Stimulated activated CD4-positive, alpha-beta T cell treated with anti-CD3 and anti-CD28 coated beads, Interleukin-1b, Interleukin-23, amount 100 ng/mL, for 24 hours (primary cell): ENCODE data around the gene SLPI.

Source experiments
- DNase-seq, 4 experiments: peaks; one replicate each; pipeline ENCODE4 v3.0.0-alpha.2; 2020; ENCODE audit warnings: low read depth in 4 of 4, low spot score in 1 of 4

Gene SLPI

DNA sequence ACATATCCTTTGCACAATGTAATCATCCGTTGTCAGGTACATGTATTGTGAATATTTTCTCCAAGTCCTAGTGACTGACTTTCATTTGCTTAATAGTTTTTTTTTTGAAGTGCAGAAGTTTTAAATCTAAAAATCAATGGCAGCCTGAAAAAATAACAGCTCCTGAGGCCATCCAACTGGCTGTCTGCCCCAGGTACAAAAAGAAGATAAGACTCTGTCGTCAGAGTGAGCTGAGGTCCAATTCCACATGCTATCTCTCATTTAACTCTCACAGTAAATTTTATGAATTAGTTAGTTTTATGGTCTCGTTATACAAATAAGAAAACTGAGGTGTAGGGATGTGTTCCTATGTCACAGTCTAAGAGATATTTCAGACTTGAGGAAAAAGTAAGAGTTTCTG is 21.0 kb upstream of the SLPI start:
- no peak for DNase-seq

DNA sequence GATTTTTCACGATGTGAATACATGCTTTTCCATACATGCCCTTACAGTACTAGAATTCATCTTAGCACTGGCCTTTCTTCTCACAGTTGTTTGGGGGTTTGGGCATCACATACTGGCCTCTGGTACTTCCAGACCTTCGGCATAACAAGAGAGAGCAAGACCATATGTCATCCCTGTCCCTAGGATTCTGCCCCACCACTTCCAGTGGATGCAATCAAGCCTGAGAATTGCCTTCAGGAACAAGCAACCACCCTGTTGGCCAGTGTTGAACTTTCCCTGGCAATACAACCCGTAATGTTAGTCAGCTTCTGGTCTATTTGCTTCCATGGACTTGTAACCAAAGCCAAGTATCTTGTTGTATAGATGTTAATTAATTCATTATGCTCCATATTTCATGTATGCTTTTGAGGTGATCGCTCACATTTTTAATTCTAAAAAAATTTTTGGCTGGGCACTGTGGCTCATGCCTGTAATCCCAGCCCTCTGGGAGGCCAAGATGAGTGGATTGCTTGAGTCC is 15.4 kb upstream of the SLPI start:
- DNase-seq: no peak

DNA sequence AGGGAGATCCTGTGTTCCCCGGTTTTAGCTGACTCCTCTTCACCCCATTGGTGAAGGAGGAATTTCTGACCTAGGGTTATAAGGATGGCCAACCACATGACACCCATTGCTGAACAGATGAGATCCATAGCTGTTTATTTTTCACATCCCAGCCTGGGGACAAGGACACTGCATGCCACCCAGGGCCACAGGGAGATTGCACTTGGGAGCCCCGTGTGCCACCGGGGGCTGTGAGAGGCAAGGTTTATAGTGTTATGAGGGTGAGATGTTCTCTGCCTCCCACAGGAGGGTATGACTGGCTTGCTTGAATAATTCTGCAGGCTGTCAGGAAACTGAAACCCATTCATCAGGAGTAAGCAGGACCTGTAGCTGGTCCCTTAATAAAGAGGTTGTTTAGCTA is 14.7 kb upstream of the SLPI start:
- DNase-seq: no peak

DNA sequence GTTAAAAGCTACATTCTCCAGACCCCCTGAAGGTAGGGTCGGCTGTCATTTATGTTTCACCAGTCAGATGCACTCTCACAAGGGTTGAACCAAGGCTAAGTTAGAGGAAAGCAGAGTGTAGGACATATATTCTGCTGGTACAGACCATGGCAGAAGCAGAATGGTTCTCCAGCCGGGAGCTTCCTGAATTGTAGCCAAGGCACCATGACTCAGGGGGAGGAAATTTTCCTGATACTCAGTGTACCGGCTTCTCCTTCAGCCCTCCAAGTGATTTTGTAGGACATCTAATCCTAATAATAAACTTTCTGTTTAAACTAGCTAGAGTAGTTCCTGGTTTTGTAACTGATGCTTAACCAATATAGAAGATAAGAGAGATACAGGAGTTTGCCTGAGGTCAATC is 14.2 kb upstream of the SLPI start:
- no peak for DNase-seq

DNA sequence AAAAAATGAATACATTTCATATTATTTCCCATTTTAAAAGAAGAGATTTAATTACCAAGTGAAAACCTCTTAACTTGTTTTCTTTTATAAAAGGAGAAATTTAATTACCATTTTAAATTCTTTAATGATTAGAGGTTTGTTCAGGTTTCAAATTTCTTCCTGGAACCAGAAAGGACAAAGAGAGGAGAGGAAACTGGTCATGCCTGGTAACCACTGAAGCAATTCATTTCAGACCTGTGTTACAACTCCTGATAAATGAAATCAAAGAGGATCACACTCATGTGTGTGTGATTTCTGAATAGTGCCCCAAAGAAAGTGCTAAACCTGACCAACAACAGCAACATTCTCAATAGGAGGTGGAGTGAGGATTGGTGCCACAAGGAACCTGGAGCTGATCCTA is 12.6 kb upstream of the SLPI start:
- no peak for DNase-seq

DNA sequence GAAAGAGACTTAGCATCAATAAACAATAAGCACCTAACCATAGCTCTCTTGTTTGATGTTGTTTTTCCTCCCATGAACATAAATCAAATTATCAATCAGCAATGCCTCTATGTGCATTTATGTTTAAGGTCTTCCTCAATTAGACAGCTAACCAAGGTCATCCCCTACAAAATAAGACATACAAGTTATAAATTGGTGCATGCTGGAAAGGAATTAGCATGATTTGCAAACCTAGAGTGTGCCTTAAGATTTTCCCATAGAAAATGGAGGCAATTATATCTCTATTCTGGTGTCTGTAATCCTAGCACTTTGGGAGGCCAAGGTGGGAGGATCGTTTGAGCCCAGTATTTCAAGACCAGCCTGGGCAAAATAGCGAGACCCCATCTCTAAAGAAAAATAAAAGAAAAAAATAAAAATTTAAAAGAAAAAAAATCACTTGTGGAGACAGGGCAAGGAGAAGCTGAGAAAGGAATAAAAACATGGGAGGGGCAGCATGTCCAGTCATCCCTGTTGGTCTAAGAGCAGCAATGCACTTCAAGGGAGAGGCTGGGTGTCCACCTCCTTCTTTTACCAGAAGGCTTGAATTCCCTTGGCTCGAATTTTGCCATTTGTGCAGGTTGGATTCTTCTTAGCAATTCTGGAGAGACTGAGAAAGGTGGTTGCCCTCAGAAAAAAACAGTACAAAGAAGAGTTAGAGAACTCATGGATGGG is 9.3 kb upstream of the SLPI start:
- no peak for DNase-seq

DNA sequence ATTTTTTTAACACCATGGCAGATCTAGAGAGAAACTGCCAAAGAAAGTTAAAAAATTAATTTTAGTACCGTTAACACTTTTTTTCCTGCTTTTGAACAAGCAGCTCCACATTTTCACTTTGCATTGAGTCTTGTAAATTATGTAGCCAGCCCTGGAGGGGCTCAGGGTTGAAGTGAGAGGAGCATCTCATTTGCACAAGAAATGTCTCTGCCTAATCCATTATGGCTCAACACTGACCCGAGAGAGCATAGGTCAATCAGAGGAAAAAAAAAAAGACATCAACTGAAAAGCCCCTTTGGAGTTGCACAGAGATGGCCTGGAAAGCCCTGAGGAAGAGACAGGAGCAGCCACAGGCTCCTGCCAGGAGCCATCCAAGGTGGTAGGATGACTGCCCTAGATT is 4.3 kb upstream of the SLPI start:
- DNase-seq: no peak

DNA sequence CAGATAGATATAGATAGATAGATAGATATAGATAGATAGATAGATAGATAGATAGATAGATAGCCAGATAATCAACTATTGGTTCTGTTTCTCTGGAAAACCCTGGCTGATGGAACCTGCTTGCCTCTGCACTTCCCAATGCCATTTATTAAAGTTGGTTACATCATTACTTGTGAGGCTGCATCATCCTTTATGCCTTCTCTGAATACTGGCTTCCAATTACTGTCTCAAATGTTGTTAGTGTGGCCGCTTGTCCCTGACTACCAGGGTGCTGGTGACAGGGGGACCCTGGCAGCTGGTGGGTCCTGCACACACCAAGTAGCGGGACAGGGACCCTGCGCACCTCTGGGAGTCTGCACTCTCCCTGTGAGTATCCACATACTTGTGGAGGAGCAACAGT is 3.9 kb upstream of the SLPI start:
- DNase-seq: no peak

DNA sequence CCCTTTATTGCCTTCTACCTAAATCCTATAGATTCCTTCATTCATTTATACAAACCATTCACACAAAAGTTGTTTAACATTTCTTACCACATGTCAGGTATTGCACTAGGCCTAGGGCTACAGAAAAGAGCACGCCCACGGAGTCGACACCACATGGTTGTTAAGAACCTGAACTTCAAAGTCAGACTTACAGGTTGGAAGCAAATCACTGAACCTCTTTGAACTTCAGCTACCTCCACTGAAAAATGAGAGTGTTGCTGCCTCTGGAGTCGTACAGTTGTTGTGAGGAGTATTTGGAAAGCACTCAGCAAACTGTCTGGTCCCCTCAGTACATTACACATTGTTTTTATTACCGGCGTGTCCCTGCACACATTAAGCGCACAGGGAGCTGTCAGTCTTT is 3.3 kb upstream of the SLPI start:
- no peak for DNase-seq

DNA sequence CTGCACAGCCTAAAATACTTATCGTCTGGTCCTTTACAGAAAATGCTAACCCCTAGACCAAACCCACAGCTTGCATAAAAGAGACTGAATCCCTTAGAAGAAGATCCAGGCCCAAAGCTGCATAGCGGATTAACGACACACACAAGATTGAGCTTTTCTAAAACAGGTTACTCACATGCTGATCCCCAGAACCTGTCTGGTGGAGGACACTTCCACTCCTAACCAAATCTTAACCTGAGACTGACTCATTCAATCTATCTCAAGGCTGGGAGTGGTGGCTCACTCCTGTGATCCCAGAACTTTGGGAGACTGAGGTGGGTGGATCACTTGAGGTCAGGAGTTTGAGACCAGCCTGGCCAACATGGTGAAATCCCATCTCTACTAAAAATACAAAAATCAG is 2.8 kb upstream of the SLPI start:
- DNase-seq: no peak

DNA sequence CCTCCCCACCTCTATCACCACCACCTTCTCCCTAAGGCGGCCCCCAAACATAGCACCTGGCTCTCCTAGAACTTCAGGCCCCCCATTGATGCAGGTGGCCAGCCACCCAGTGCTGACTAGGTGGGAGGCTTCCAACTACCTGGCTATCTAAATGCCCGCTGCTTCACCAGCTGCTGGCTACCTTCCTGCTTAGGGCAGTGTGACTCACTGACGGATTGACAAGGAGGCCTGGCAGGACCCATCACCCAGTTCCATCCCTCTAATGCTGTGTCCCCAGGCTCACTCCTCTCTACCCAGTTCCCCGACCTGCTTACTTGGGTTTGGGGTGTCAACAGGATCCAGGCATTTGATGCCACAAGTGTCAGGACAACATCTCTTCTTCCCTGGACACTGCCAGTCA is 1.1 kb downstream of the SLPI start:
- DNase-seq: no peak

DNA sequence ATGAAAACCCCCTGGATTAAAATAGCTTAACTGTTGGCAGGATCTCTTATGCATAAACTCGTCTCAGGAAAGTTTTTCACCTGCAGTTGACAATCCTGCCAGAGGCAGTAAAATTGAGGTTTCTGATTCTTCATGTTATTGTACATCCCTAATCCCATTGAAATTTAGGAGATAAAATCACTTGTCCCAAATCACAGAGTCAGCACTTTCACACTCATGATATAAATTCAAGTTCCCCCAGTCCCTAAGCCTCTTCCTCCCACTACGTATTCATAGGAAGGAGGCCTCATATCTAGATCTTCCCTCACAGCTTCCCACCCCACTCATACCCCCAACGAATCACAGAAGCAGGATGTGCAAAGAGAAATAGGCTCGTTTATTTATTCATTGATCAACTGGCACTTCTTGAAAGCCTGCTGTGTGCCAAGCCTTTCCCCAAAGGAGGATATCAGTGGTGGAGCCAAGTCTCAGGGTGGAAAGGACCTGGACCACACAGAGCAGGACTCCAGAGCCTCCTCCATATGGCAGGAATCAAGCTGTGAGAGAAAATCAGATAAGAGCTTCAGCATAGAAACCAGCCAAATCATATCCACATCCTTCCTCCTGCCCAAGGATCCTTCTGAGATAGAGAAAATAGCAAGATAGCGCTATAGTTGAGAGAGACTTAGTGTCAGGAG is 2.3 kb downstream of the SLPI start:
- no peak for DNase-seq

DNA sequence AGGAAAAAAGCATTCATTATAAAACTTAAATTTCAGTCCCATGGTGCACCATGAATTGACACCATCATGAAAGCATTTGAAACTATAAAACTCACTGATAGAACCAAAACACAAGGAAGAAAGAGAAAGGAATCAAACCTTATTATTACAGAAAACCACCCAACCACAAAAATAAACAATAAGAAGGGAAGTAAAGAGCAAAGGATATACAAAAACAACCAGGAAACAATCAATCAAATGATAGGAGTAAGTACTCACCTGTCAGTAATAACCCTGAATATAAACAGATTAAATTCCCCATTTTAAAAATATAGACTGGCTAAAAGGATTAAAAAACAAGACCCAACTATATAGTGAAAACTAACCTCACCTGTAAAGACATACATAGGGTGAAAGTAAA is 5.8 kb downstream of the SLPI start:
- no peak for DNase-seq

DNA sequence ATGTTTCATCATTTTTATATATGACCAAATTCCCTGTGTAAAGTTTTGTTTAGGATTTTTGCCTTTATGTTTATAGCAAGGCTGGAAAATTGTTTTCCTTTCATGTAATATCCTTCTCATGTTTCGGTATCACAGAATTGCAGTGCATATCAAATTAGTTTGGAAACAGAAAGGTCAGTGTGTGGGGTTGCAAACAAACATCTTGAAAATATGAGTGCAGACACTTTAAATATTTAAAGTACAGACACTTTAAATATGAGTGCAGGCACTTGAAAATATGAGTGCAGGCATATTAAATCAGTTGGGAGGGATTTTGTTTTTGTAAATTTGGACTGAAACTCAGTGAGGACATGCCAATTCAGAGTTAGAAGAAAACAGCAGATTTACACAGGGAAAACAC is 6.5 kb downstream of the SLPI start:
- no peak for DNase-seq

DNA sequence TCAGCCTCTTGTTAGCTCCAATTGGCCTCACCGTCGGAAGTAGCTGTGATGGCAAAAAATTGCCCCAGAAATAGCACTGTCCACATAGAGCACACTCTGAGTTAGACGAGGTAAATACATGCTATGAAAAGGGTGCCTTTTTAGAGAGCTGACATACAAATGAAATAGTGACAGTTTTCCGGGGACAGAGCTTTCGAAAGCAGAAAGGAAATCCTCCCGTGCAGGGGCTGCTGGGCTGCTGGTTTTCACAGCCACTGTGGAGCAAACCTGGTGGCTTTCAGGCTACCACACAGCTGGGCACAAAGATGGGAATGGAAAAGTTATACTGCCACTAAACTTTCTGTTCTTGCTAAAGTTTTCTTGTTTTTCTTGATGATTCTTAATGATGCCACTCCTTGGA is 8.3 kb downstream of the SLPI start:
- no peak for DNase-seq

DNA sequence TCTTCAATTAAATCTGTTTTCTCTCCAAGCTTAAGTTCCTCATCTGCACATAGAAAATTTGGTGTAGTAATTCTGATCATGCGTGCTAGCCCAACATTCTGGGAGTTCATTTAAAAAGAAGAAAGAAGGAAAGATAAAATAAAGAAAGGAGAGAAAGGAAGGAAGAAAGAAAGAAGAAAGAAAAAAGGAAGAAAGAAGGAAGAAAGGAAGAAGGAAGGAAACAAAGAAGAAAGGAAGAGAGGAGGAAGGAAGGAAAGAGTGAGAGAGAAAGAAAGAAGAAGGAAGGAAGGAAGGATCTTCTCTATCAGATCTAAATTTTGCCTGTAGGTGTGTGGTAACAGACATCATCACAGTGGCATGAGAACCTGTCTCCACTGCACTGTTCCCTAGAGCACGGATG is 16.2 kb downstream of the SLPI start:
- DNase-seq: no peak

DNA sequence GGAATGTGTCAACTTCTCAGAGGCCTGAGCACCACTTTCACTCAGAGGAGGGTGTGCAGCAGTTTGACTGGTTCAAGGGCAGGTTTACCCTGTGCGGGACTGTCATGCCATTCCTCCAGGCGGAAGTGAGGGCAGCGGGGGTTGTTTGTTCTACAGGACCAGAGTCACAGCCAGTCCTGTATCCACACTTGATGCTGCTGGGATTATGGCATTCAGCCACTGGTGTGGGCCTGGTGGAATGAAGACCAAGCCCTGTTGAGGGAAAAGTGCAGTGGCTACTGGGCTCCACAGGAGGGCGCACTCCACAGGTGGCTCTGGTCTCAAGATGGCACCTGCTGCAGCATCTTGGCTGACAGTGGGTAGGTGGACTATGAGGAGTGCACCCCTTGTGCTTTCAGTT is 18.4 kb downstream of the SLPI start:
- DNase-seq: no peak

DNA sequence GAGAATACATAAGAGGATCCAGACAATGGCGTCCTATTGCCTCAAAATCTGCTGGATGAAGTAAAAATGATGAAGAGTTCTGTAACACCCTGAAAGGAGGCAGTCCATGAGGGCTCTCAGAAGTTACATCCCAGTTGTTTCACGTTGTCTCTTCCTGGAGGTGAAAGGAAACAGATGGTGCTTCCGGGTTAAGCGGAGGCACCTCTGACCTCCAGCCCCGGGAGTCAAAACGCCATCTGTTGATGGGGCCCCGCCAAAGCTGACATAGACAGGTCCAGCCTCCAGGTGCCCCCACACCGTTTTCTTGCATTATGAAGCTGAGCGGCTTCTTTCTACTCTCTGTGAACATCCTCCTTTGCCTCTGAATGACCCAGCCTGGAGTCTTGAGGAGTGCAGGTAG is 23.7 kb downstream of the SLPI start:
- DNase-seq: no peak

DNA sequence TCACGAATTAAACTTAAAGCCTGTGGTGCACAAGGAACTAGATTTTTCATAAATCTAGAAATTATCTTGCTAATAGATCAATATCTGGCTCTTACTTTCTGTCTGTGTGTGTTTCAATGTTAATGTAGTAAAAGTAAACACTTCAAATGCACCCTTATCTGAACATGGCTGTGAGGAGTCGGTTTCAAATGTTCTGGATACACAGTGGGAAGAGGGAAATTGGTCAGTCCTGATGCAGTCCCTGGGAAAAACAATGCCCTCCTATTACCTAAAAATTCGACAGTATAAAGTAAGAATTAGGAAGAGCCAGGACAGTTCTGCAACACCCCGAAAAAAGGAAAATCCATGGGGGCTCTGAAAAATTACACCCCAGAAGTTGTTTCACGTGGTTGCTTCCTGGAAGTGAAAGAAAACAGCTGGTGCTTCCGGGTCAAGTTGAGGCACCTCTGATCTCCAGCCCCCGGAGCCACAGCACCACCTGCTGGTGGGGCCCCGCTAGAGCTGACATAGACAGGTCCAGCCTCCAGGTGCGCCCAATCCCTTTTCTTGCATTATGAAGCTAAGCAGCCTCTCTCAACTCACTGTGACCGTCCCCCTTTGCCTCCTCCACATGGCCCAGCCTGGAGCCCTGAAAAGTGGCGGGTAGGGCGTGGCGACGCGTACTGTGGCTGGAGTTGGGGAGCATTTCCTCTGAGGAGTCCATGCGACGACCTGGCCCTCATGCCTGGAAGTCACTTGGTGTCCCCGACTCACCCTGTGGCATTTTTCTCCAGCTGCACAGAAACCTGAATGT is 24.9 kb downstream of the SLPI start:
- DNase-seq: peak; percentile 7 to 47 (median 18)

DNA sequence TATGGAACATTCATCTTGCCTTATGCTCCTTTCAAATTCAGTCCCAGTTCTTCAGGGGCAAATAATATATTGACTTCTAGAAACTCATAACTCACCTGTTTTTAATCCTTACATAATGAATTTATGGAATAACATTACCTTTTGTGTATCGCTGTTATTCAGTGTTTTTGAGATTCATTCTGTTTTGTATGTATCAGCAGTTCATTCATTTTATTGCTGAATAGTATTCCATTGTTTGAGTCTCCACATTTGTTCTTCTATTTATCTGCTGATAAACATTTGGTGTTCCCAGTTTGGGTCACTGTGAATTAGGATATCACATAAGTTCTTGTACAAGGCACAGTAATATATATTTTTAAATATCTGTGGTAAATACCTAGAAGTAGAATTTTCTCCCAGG is 28.1 kb downstream of the SLPI start:
- no peak for DNase-seq

DNA sequence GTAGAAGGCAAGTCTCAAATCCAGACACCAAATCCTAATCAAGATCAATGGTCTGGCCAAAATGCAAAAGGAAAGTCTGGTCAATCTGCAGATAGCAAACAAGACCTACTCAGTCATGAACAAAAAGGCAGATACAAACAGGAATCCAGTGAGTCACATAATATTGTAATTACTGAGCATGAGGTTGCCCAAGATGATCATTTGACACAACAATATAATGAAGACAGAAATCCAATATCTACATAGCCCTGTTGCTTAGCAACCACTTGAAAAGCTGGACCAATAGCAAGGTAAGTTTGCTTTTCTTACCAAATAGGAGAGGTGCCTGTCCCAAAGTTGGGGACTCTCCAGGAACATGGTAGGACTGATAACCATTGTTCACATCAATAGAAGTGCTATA is 31.2 kb downstream of the SLPI start:
- no peak for DNase-seq

DNA sequence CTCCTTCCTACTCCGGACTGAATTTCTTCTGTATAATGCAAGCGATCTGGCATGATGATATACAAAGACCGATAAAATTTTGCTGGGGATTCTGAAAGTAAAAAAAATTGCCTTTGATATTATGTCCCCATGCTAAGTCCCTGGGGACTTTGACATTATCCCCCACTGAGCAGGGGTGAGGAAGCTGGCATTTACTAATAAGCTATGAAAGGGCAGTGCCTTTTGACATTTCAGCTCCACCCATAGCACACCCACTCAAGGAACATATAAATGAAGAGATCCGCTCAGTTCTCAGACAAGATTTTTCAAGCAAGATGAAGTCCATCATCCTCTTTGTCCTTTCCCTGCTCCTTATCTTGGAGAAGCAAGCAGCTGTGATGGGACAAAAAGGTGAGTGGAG is 33.3 kb downstream of the SLPI start, which contains the start of gene SEMG2:
Gene SEMG2 (plus strand): TSS at position 298 of the 400 bp plus-strand sequence. CDS start 17 bp downstream, at position 315.
- no peak for DNase-seq
